T-helper 17 cell (primary cell): Measurements from ENCODE around the gene IL17B. TPM values are rescaled to one million over a fixed set of nuclear protein-coding genes. Genes with fewer than 3 reads are reported as not detected.
A peak's percentile ranks its signal among the peaks of the same experiment; 100 is the strongest.

Experiments used
- ATAC-seq: fragments of 150-1000 bp; cut with Tn5 transposase; 2 replicates; pipeline ENCODE4 v1.10.0; 2021; ENCODE audit warnings: mild to moderate bottlenecking, moderate library complexity
- DNase-seq, 3 donors: peaks; one replicate each; pipeline versions ENCODE4 v3.0.0 to v3.0.0-alpha.2; 2020 to 2021
- H3K9me3 ChIP-seq: one replicate; pipeline ENCODE4 v1.7.0; 2013; ENCODE audit warnings: low read length, mild to moderate bottlenecking; ENCODE audit not compliant: control insufficient read depth, poor library complexity, severe bottlenecking
- H3K27ac Mint-ChIP-seq: one replicate; pipeline ENCODE4 v1.8.0; 2022; ENCODE audit warnings: mild to moderate bottlenecking, moderate library complexity, mixed read lengths
- H3K27me3 Mint-ChIP-seq: one replicate; pipeline ENCODE4 v1.8.0; 2022; ENCODE audit warnings: mixed read lengths
- H3K36me3 Mint-ChIP-seq: one replicate; pipeline ENCODE4 v1.8.0; 2022; ENCODE audit warnings: low read depth, mixed read lengths
- H3K4me1 Mint-ChIP-seq: one replicate; pipeline ENCODE4 v1.8.0; 2022; ENCODE audit warnings: mild to moderate bottlenecking, mixed read lengths
- H3K4me3 Mint-ChIP-seq: one replicate; pipeline ENCODE4 v1.8.0; 2022; ENCODE audit warnings: mild to moderate bottlenecking, moderate library complexity, mixed read lengths
- total RNA-seq, 4 donors: library from RNA in 2 of 4; stranded (reverse) in 2 of 4; gene quantifications; one replicate each; pipeline ENCODE4 v1.2.3 and lab custom pipeline; 2022 to 2026

IL17B gene
- total RNA-seq, 2 donors from 2014 or later, result not detected

- H3K4me3 Mint-ChIP-seq, result no peak overlapping the region
- no peaks in the 10 kb centered on the region for H3K9me3 ChIP-seq
- no peak overlapping the region for H3K27ac Mint-ChIP-seq
- H3K27me3 Mint-ChIP-seq, result peaks cover 25% of the 10 kb centered on the region
- ATAC-seq (no peak), DNase-seq (no peak)
- H3K4me1 Mint-ChIP-seq, result no peaks in the 10 kb centered on the region
- H3K36me3 Mint-ChIP-seq, result no peaks in the 10 kb centered on the region
These were observed 31.8 kb upstream of the IL17B start for GRCh38 chr5:149410721-149411432.

DNA sequence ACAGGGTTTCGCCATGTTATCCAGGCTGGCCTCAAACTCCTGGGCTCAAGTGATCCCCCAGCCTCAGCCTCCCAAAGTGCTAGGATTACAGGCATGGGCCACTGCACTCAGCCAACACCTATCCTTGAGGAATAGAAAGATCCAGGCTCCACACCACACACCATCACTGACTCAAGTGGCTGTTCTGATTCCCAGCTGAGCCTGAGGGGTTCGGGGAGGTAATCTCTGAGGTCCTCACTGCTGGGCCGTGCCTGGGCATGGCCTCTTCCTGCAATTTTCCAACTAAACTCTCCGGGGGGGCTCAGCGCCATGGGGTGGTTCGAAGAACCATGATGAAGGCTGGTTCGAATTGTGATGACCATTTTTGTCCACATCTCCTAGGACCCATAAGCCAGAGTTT is 31.0 kb upstream of the IL17B start:
- peak overlapping the region; percentile 27 for H3K27ac Mint-ChIP-seq
- H3K4me3 Mint-ChIP-seq, result no peak overlapping the region
- ATAC-seq, result no peak
- H3K4me1 Mint-ChIP-seq, result no peaks in the 10 kb centered on the region
- no peak for DNase-seq
- H3K9me3 ChIP-seq, result no peaks in the 10 kb centered on the region
- H3K36me3 Mint-ChIP-seq, result no peaks in the 10 kb centered on the region
- H3K27me3 Mint-ChIP-seq, result peaks cover 25% of the 10 kb centered on the region

DNA sequence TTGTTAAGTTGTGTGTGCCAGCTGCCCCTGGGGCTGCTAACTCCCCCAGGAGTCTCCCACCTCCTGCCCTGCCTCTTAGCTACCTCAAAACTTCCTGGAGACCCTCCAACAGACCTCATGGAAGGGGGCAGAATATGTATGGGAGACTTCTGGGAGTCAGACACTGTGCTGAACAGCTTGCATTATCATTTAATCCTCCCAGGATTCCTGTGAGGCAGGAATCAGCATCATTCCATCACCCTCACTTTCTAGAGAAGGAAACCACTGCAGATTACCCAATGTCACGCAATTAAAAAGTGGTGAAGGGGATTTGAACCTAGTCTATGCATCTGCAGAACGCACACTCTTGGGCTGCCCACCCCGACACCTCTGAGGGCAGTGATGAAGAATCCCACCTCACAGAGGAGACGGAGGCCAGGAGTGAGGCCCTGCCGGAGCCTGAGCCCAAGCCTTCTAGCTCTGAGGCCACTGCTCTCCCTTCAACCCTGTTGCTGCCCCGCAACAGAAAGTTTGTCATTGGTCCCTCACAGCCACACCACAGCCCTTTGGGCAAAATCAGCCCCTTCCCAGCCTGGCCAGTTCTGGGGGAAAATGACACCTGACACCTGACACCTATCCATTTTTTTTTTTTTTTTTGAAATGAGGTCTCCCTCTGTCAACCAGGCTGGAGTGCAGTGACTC is 30.3 kb upstream of the IL17B start:
- Mint-ChIP-seq H3K27ac (no peak overlapping the region), H3K4me3 (no peak overlapping the region), H3K27me3 (peaks cover 25% of the 10 kb centered on the region), H3K36me3 (no peaks in the 10 kb centered on the region), H3K4me1 (no peaks in the 10 kb centered on the region)
- DNase-seq, result no peak
- no peak for ATAC-seq
- no peaks in the 10 kb centered on the region for H3K9me3 ChIP-seq

DNA sequence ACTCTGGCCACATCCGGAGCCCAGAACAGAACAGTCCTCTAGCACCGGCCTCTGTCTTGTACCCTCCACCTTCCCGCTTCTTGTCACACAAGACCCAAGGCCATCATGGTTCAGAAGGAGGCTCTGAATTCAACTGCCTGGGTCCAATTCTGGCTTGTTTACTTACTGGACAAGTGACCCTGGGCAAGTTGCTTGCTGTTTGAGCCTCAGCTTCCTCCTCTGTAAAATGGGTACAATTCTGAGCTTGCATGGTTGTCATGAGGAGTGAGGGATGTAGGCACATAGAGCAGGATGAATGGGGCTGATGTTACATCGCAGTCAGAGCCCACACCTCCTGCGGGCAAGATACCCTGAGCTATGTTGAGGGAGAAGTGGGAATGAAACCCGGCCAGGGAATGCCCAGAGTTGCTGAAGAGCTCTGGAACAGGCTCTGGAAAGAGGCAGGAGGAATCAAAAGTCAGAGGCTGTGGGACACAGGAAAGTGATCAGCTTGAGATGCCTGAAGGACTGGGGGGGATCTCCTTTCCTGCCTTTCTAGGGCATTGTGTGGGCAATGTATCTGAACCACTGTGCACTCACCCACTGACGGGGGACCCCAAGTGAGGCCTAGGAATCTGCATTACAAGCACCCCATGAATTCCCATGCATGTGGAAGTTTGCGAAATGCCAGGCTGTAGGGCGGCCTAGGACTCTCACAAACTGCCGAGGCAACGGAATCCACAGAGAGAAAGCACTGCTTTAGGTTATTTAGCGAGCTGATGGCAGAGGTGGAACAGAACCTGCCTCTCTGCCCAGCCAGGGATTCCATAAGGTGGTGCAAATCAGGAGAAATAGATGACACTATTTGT is 29.4 kb upstream of the IL17B start:
- H3K27me3 Mint-ChIP-seq, result peaks cover 22% of the 10 kb centered on the region
- no peak overlapping the region for H3K27ac Mint-ChIP-seq

GRCh38 chr5:149407323-149408251 is 28.5 kb upstream of the IL17B start:
- Mint-ChIP-seq H3K4me3 (no peak overlapping the region), H3K4me1 (no peaks in the 10 kb centered on the region), H3K27ac (no peak overlapping the region), H3K27me3 (peaks cover 13% of the 10 kb centered on the region), H3K36me3 (no peaks in the 10 kb centered on the region)
- DNase-seq (no peak), ATAC-seq (no peak)
- H3K9me3 ChIP-seq, result no peaks in the 10 kb centered on the region

More for the DNA sequence above, 29.4 kb upstream of the IL17B start:
- Mint-ChIP-seq H3K36me3 (no peaks in the 10 kb centered on the region), H3K4me1 (no peaks in the 10 kb centered on the region), H3K4me3 (no peak overlapping the region)
- ATAC-seq (no peak), DNase-seq (no peak)
- H3K9me3 ChIP-seq, result no peaks in the 10 kb centered on the region

GRCh38 chr5:149406979-149407306 is 27.9 kb upstream of the IL17B start:
- no peaks in the 10 kb centered on the region for H3K36me3 Mint-ChIP-seq
- H3K27ac Mint-ChIP-seq, result no peak overlapping the region
- DNase-seq (no peak), ATAC-seq (no peak)
- H3K4me1 Mint-ChIP-seq, result no peaks in the 10 kb centered on the region
- no peaks in the 10 kb centered on the region for H3K9me3 ChIP-seq
- no peak overlapping the region for H3K4me3 Mint-ChIP-seq
- H3K27me3 Mint-ChIP-seq, result peaks cover 15% of the 10 kb centered on the region

- Mint-ChIP-seq H3K36me3 (no peaks in the 10 kb centered on the region), H3K27ac (no peak overlapping the region), H3K4me3 (no peak overlapping the region), H3K27me3 (peaks cover 19% of the 10 kb centered on the region), H3K4me1 (no peaks in the 10 kb centered on the region)
- no peak for ATAC-seq
- no peaks in the 10 kb centered on the region for H3K9me3 ChIP-seq
- no peak for DNase-seq
These were observed 27.3 kb upstream of the IL17B start for GRCh38 chr5:149406203-149406978.

DNA sequence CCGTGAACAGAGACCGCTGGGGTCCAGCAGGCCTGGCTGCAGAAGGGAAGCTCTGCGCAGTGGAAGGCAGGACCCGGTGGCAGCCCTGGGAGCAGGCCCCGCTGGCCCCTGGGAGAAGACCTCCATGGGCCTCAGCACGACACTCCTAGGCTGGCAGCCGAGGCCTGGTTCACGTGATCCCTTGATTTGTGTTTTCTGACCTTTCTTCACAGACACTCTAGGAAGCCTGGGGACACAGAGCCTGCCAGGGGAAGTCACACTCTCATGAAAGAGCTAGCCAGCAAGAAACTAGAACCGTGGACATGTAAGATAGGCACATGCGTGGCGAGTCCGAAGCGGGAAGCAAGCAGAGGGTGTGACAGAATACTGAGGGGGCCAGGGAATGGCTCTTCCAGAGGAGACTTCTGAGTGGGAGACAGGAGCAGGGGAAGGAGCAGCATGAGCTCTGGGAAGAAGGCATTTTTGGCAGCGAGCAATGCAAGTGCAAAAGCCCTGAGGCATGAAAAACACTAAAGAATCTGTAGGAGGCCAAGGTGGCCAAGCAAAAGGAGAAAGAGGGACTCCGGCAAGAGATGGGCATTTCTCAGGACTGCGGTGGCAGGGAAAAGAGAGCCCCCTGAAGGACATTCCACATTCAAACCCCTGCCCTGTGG is 26.6 kb upstream of the IL17B start:
- ATAC-seq, result no peak
- H3K27ac Mint-ChIP-seq, result no peak overlapping the region
- H3K27me3 Mint-ChIP-seq, result peaks cover 25% of the 10 kb centered on the region
- no peak for DNase-seq
- no peak overlapping the region for H3K4me3 Mint-ChIP-seq
- no peaks in the 10 kb centered on the region for H3K4me1 Mint-ChIP-seq
- no peaks in the 10 kb centered on the region for H3K36me3 Mint-ChIP-seq
- H3K9me3 ChIP-seq, result no peaks in the 10 kb centered on the region

DNA sequence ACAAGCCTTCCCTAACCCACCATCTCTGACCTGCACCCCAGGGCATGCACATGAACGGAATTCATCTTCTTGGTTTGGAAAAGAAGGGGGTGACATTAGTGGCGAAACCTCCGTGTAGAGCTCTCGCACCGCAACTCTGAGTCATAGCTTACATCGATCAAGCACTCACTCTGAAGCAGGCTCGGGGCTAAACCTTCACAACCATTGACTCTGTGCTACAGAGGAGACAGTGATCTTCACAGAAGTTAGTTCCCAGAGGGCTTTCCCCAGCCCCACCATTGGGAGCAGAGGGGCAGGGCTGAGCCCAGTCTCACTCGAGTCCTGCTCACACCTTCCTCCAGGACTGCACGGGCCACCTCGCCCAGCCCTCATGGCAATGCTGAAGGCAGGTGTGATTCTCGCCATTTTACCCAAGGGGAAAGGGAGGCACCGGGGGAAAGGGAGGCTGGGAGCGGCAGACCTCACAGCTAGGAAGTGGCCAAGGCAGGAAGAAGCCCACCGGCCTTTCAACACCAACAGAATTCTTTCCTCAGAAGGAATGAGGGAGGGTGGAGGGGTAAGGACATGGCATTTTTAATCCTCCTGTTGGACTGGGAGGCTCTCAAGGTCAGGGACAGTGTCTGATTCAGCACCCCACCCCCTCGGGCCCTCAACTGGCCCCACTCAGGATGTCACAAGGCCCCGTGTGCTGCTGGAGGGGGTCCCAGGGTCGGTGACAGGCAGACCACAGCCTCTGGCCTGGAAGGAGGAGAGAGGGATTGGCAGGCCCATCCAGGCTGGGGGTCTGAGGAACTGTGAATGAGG is 25.9 kb upstream of the IL17B start:
- H3K9me3 ChIP-seq, result no peaks in the 10 kb centered on the region
- ATAC-seq (no peak), DNase-seq (no peak)
- H3K27me3 Mint-ChIP-seq, result peaks cover 32% of the 10 kb centered on the region
- no peak overlapping the region for H3K27ac Mint-ChIP-seq
- H3K36me3 Mint-ChIP-seq, result no peaks in the 10 kb centered on the region
- no peaks in the 10 kb centered on the region for H3K4me1 Mint-ChIP-seq
- no peak overlapping the region for H3K4me3 Mint-ChIP-seq

DNA sequence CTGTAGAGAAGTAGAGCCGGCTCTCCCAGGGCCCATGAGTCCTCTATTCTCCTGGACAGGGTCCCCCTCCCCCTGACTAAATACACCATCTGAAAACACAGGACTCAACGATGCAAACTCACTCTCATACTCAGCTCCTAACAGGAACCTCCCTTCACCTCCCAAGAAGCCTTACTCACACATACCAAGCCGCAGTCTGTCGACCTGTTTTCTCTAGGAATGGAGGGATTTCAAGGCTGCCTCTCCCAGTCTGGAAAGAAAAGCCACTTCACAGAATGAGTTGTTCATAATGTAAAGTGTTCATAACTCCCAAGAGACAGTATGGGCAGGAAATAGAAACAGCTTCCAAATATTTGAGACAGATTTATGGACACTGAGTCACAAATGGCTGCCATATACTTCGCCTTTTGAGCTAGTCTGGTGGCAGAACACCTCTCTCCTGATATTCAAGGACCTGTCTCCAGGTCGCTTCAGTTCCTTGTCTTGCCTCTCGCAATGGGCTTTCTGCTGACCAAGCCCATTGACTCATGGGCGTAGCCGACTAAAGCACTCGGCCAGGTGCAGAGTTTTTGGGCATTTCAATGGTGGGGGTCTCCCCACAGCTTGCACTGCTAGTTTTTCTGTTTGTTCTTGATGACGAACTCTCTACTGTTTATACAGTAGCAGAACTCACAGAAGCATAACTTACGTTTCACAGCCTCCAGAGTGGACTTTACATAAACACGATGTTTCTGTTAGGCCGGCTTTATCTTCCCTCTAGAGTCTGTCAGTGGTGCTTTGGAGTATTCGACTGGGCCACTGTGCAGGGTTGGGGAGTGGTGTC is 25.0 kb upstream of the IL17B start:
- ATAC-seq (no peak), DNase-seq (no peak)
- H3K4me3 Mint-ChIP-seq, result no peak overlapping the region
- H3K9me3 ChIP-seq, result no peaks in the 10 kb centered on the region
- H3K27ac Mint-ChIP-seq, result no peak overlapping the region
- no peaks in the 10 kb centered on the region for H3K36me3 Mint-ChIP-seq
- no peaks in the 10 kb centered on the region for H3K4me1 Mint-ChIP-seq
- H3K27me3 Mint-ChIP-seq, result peaks cover 33% of the 10 kb centered on the region

DNA sequence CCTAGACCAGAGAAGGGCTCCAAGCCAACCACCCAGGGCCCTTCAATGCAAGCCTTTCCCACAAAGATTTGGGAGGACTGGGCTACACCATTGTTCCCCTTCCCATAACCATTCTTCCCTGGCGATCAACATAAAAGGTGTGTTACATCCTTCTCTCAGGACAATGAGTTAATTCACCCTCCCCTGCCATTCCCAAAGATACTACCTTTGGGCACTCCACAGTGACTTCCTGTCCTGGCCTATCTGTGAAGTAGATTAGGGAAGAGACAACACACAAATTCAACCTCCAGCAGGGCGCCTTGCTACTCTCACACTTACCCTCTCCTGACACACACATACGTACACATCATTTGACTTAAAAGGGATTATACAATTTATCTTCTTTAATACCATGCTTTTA is 23.2 kb upstream of the IL17B start:
- Mint-ChIP-seq H3K4me3 (no peak overlapping the region), H3K36me3 (peaks cover 2% of the 10 kb centered on the region), H3K4me1 (no peaks in the 10 kb centered on the region), H3K27ac (no peak overlapping the region), H3K27me3 (peaks cover 36% of the 10 kb centered on the region)
- H3K9me3 ChIP-seq, result no peaks in the 10 kb centered on the region
- DNase-seq, result no peak
- no peak for ATAC-seq
